Mucosa of descending colon (tissue), 3 donors: ENCODE data around the gene LCNL1. TPM values are rescaled to one million over a fixed set of nuclear protein-coding genes. Genes with fewer than 3 reads are reported as not detected.

Source experiments
- ATAC-seq: fragments of 200-7000 bp; cut with Tn5 transposase; one replicate; pipeline ENCODE4 v1.9.1; 2020; ENCODE audit warnings: mild to moderate bottlenecking, moderate library complexity
- DNase-seq, 3 donors: peaks; one replicate each; pipeline ENCODE4 v3.0.0-alpha.2; 2020
- H3K36me3 ChIP-seq: fragments of 200-600 bp; one replicate; pipeline ENCODE4 v1.8.0; 2021; ENCODE audit warnings: low read depth, mild to moderate bottlenecking
- H3K4me1 ChIP-seq: fragments of 200-600 bp; one replicate; pipeline ENCODE4 v1.8.0; 2021; ENCODE audit warnings: low read depth, mild to moderate bottlenecking
- H3K4me3 ChIP-seq: fragments of 200-600 bp; one replicate; pipeline ENCODE4 v1.8.0; 2021; ENCODE audit warnings: mild to moderate bottlenecking
- H3K9me3 ChIP-seq: fragments of 200-600 bp; one replicate; pipeline ENCODE4 v1.8.0; 2021; ENCODE audit warnings: mild to moderate bottlenecking
- CTCF ChIP-seq: fragments of 200-600 bp; IDR thresholded peaks from one replicate; pipeline ENCODE4 v1.8.0; 2022; ENCODE audit warnings: antibody characterized with exemption, mild to moderate bottlenecking
- intact Hi-C, 2 donors: fragments of 100-400 bp; cut with DNase I in 1 of 2; cut with micrococcal nuclease in 1 of 2; formaldehyde crosslinking; loops; one replicate each; pipeline versions ENCODE4 v1.11.0 to v1.11.1; 2022; cut with DNase I, micrococcal nuclease
- total RNA-seq, 3 donors: library from RNA; stranded (reverse); fragmentation: NEBNext Ultra II Directional in 2 of 3; extraction: Animal tissue kit (Norgen Biotek cat#: 25700) in 2 of 3; gene quantifications; one replicate each; pipeline versions ENCODE4 v1.2.1 to v1.2.4, GENCODE V29; 2021 to 2023
- donor health status: DM: no; HTN: no; CAD: no; lungs with moderate emphysema.
- donor health status: DM: no; HTN: no; CAD: no.
- donor health status: DM: no; HTN: yes; CAD: no.

LCNL1 gene
- total RNA-seq, 3 donors from 2014 or later = 0.17 to 0.76 TPM; not detected in 1

GRCh38 chr9:136939431-136939995 is 43.3 kb upstream of the LCNL1 start:
- Histone ChIP-seq H3K4me1 (peaks cover 11% of the 10 kb centered on the region), H3K4me3 (no peak overlapping the region), H3K36me3 (peaks cover 20% of the 10 kb centered on the region), H3K9me3 (no peaks in the 10 kb centered on the region)
- ATAC-seq (no peak), DNase-seq (peak in 1 of 3 donors; percentile 51)
- no peak for TF ChIP-seq CTCF
- intact Hi-C loops = no loop called here

DNA sequence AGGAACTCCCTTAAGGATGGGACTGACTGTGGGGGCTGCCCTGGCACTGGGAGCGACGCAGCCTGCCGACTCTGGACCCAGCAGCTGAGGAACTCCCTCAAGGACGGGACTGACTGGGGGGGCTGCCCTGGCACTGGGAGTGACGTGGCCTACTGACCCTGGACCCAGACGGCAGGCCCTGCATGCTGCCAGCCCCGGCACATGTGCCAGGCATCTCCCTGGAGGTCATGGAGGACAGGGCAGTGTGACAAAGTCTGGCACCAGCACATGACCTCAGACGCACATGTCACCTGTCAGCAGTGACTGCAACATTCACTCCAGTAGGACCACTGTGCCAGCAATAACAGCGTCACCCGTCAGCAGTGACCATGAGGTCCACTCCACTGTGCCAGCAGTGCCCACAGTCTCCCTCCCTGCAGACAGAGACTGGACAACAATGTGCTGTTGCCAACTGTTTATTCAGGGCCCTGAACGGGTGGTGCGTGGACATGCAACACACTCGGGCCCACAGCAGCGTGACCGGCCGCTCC is 42.7 kb upstream of the LCNL1 start:
- DNase-seq (peak in 1 of 3 donors; percentile 40), ATAC-seq (no peak)
- Histone ChIP-seq H3K36me3 (peaks cover 20% of the 10 kb centered on the region), H3K4me1 (peaks cover 11% of the 10 kb centered on the region), H3K9me3 (no peaks in the 10 kb centered on the region), H3K4me3 (no peak overlapping the region)
- no peak for TF ChIP-seq CTCF
- intact Hi-C loops = no loop called here

- Histone ChIP-seq H3K9me3 (no peaks in the 10 kb centered on the region), H3K36me3 (peaks cover 20% of the 10 kb centered on the region), H3K4me3 (no peak overlapping the region), H3K4me1 (peaks cover 11% of the 10 kb centered on the region)
- TF ChIP-seq CTCF = no peak
- intact Hi-C loops = no loop called here
- DNase-seq = peak in 1 of 3 donors; percentile 56
- no peak for ATAC-seq
Measured at GRCh38 chr9:136940526-136941230, 42.1 kb upstream of the LCNL1 start.

DNA sequence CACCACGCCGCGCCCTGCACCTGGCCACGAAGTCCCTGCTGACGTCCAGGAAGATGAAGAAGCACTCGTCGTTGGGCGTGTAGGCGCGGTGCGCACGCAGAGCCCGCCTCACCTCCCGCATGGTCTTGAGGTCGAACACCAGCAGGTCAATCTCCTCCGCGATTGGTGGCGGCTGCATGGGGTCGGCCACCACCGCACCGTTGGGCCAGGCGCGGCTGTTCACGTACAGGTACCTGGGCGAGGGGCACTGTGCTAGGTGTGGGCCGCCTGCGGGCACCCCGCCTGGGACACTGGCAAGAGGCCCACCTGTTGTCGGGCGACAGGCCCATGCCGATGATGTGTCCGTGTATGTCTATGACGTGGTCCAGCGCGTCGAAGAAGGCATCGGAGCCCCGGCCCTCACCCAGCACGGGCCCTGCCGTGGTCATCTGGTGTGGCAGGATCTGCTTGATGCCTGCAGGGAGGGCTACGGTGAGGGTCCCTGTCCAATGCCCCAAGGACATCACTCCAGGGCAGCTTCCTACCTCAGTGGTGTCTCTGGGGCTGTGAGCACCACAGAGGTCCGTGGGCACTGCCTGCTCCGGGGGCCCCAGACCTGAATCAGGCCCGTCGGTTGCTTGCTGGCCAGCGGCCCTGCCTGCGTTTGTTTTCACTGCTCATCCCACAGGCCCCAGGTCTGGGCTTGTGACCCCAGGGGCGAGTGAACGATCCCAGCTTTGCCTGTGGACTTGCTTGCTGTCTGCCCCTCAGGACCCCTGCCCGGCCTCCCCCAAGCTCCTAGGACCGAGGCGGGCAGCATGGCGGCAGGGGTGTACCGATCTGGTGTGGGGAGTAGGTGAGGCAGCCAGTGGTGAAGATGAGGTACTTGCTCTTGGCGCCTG is 41.3 kb upstream of the LCNL1 start:
- no peaks in the 10 kb centered on the region for H3K9me3 ChIP-seq
- intact Hi-C loops = no loop called here
- no peak overlapping the region for H3K4me3 ChIP-seq
- peaks cover 11% of the 10 kb centered on the region for H3K4me1 ChIP-seq
- ATAC-seq = no peak
- H3K36me3 ChIP-seq = peaks cover 20% of the 10 kb centered on the region
- TF ChIP-seq CTCF = no peak
- DNase-seq = no peak

DNA sequence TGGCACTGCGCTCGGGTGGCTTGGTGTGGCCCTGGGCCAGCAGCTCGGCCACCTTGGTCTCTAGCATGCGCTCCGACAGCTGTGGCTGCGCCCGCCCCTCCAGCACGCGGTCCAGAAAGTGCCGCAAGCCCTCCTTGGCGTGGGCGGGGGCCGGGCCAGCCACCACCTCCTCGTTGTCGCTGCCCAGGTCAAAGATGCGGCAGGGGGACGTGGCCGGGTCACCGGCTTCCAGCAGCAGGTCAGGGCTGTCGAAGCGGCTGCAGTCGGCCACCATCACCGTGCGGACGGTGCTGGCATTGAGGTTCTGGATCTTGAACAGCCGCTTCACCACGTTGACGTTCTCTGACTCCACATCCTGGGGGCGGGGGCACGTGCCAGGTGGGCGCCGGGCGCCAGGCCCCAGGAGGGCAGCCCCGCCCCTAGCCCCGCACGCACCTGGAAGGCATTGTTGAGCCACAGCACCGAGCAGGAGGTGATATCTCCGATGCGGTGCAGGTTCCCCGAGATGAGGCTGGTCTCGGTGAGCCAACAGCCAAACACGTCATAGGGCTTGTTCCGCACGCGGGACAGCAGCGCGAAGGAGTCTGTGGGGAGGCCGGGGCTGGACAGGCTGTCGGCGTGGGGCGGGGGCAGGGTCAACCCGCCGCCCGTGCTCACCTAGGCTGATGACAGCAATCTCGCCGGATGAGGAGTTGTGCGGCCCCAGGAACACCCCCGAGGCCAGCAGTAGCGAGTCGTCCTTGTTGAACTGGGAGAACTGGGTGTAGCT is 40.5 kb upstream of the LCNL1 start:
- Histone ChIP-seq H3K4me3 (no peak overlapping the region), H3K36me3 (peaks cover 20% of the 10 kb centered on the region), H3K4me1 (peaks cover 11% of the 10 kb centered on the region), H3K9me3 (no peaks in the 10 kb centered on the region)
- no peak for TF ChIP-seq CTCF
- no peak for ATAC-seq
- peak in 1 of 3 donors; percentile 63 for DNase-seq
- intact Hi-C loops = no loop called here
